T-helper 2 cell (primary cell): Measurements from ENCODE around the gene NAV3.

Experiments used
- DNase-seq, 5 experiments: peaks; one replicate each; pipeline versions ENCODE4 v3.0.0 to v3.0.0-alpha.2; 2012 to 2022

NAV3 gene

GRCh38 chr12:78121969-78122610, 291.4 kb downstream of the NAV3 start:
- DNase-seq: no peak

DNA sequence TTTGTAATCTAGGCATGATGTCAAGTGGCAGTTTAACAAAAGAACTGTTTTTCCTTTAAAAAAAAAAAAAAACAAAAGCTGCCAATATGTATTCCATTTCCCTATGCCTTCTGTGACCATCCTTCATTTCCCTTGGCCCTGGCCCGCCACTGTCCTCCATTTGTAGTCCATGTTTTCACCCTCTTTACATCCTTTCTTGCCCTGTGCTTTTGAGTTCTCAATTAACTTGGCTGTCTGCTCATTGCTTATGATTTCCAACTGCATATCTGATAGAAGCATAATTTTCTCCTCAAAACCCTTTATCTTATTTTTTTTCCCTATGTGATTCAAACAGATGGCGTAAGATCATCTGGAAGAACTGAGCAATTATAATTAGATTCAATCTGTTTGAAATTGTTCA, 297.5 kb downstream of the NAV3 start:
- no peak for DNase-seq

DNA sequence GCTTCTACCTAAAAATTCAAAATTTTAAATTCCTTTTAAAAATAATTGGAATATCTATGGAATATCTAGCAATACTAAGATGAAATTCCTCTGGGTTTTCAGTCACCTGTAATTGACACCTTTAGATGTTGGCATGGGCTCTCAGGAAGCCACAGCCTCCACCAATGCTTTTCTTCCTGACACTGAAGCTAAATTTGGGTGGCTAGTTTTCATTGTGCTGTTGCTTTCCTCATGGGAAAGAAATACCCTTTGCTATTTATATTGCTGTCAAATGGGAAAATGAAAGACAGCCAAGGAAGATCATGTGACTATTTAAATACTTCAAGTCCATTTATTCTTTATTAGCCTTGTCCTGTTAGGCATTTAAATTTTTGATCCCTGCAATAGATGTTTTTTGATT, 313.0 kb downstream of the NAV3 start:
- DNase-seq: no peak

GRCh38 chr12:78145398-78145797, 314.7 kb downstream of the NAV3 start:
- no peak for DNase-seq

DNA sequence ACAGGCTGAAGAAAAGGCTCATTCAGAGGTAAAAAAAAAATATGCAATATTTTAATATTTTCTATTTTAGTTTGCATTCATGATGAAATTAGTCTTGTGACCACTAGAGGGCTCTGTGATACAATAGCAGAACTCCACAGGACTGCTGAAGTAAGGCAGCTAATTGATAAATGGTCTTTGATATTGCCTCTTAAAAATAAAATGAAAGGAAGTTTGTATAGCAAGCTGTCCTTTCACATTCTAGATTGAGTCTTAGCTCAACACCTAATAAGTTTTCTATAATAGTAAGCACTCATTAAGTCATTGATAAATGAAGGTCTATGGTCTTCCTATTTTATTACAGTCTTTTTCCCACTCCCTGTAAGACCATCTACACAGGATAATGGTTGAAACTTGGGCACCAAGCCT, 315.7 kb downstream of the NAV3 start:
- peak in 1 of 5 experiments; percentile 25 for DNase-seq

DNA sequence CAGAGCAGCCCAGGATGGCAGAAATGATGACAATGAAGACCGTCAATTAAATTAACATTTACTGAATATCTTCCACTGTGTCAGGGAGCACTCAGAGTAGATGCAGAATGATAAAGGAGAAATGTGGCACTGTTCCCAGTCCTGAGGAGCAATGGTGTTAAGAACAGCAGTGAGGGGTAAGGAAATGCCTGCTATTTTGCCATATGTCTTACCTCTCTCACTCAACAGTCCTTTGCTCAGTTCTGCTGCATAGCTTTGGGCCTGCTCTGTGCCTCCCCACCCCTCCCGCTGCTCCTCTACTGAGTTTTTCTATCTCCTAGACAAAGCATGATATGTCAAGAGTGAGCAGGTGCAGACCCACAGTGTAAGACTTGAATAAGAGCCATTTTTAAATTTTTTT, 318.8 kb downstream of the NAV3 start:
- DNase-seq: no peak

GRCh38 chr12:78155546-78155945, 324.9 kb downstream of the NAV3 start:
- DNase-seq: peak in 1 of 5 experiments; percentile 1

DNA sequence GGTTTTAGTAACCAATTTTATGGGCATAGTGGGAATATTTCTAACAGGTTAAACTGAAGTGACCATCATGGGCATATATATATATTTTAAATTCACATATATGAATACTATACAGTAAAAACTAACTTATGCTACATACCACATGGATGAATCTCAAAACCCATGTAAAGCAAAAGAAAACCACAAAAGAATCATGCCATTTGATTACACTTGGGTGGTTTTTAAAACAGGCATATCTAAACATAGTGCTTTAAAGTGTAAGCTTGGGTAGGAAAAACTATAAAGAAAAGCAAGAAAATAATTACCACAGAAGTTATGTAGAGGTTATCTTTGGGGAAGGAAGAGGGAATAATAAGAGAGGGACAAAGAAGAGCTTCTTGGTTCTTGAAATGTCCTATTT, 326.1 kb downstream of the NAV3 start:
- no peak for DNase-seq

GRCh38 chr12:78157199-78157598, 326.5 kb downstream of the NAV3 start:
- no peak for DNase-seq

GRCh38 chr12:78164154-78164553, 333.5 kb downstream of the NAV3 start:
- no peak for DNase-seq

GRCh38 chr12:78167510-78167909, 336.8 kb downstream of the NAV3 start:
- DNase-seq: no peak

DNA sequence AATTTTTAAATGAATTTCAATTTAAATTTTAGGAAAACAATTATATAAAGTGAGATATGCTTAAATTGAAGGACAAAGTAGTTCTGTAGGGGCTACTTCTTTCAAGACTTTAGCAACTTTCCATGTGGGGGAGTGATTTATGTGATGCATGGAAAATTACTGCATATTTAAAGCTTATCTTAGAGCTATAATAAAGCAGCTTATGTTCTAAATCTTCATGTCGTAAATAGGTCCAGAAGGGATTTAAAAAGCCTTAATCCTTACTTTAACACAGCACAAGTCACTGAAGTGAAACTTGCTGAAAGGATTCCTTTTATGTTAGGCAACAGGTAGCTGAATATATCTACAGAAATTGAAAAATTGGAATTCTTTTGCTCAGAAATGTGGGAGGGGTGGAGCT, 340.4 kb downstream of the NAV3 start:
- DNase-seq: no peak

- no peak for DNase-seq
These were observed 345.9 kb downstream of the NAV3 start for GRCh38 chr12:78176643-78177042.

DNA sequence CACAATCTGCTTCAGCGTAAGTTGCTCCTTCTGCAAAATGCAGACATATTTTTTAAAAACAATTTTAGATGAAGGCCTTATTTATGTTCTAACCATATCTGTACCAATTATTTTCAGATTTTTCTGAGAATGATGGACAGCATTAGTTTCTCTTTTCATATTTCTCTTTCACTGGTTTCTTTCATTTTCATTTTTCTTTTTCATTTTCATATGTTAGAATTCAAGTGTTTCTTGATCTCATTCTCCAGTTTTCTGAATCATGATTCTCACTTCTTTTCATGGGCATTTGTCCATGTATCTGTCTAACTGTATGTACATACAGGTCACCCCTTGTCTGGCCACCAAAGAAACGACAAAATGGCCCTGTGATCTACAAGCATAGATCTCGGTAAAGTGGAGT, 346.6 kb downstream of the NAV3 start:
- DNase-seq: no peak

- no peak for DNase-seq
These were observed 348.7 kb downstream of the NAV3 start for GRCh38 chr12:78179346-78179745.

- DNase-seq: no peak
These were observed 351.0 kb downstream of the NAV3 start for GRCh38 chr12:78181544-78182162.

DNA sequence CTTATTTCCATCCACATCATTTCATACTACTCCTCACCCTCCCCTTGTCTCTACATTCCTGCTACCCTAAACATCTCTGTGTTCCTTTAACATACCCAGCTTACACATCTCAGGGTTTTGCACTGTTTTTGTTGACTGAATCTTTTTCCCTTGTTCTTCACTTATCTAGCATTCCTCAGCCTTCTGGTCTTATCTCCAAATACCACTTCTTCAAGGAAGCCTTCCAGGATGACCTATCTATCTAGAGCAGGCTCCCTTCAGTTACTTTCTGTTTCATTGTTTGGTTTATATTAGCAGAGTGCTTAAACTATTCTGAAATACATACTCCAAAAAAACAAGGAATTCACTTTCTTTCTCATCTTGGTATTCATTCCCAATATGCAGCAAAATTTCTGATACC, 353.1 kb downstream of the NAV3 start:
- DNase-seq: no peak

- no peak for DNase-seq
These were observed 354.4 kb downstream of the NAV3 start for GRCh38 chr12:78185109-78185508.

- DNase-seq: no peak
These were observed 355.0 kb downstream of the NAV3 start for GRCh38 chr12:78185651-78186050.

DNA sequence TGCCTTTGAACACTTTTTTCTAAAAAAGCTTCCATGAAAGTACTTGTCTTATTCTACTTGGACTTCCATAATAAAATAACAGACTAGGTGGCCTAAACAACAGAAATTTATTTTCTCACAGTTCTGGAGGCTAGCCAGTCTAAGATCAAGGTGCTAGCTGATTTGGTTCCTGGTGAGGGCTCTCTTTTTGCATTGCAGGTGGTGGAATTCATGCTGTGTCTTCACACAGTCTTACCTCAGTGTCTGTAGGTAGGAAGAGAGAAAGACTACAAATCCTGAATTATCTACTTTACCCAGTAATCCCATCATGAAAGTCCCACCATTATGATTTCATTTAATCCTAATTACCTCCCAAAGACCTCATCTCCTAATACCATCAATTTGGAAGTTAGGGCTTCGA, 356.0 kb downstream of the NAV3 start:
- DNase-seq: no peak

- no peak for DNase-seq
These were observed 357.0 kb downstream of the NAV3 start for GRCh38 chr12:78187741-78188140.

DNA sequence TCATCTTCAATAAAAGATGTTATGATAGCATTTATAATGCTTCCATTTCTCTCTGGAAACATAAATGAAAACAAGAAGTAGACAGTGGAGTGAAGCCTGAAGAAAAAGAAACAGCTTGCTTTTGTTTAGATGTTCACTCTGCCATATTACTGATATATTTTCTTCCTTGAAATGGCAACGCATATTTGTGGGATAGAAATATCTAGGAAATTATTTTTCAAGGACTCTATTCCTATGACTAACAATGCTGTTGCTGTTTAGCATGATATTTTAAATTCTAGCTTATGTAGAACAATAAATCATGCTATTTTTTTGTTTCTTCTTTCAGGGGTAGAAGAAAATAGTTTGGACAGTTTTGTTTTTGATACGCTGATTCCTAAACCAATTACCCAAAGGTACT, 359.0 kb downstream of the NAV3 start:
- no peak for DNase-seq

DNA sequence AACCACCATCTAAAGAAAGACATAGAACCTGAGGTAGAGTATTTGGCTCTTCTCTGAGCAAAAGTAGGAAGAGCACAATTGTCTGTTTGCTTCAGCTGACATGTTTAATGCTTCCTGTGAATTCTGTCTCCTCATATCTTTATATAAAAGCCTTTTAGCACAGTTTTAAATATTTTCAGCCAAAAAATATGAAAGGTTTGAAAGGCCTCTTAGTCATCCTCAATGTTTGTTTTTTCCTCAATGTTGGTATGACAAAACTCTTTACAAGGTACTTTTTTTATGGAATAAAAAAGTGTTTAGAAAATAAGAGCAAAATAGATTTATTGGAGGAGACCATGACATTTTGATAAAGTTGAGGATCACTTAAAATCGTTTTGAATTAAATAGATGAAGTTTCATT, 360.9 kb downstream of the NAV3 start:
- DNase-seq: no peak

GRCh38 chr12:78192979-78193378, 362.3 kb downstream of the NAV3 start:
- no peak for DNase-seq

- no peak for DNase-seq
These were observed 363.8 kb downstream of the NAV3 start for GRCh38 chr12:78194448-78194847.
